ENCODE data around the gene S100A12. TPM values are rescaled to one million over a fixed set of nuclear protein-coding genes. Genes with fewer than 3 reads are reported as not detected.

The S100A12 gene
- total and polyA plus RNA-seq, 9 of the 15 experiments (the other 6 are each of a cell fraction or from before 2014, with no cell fraction given) = not detected

DNA sequence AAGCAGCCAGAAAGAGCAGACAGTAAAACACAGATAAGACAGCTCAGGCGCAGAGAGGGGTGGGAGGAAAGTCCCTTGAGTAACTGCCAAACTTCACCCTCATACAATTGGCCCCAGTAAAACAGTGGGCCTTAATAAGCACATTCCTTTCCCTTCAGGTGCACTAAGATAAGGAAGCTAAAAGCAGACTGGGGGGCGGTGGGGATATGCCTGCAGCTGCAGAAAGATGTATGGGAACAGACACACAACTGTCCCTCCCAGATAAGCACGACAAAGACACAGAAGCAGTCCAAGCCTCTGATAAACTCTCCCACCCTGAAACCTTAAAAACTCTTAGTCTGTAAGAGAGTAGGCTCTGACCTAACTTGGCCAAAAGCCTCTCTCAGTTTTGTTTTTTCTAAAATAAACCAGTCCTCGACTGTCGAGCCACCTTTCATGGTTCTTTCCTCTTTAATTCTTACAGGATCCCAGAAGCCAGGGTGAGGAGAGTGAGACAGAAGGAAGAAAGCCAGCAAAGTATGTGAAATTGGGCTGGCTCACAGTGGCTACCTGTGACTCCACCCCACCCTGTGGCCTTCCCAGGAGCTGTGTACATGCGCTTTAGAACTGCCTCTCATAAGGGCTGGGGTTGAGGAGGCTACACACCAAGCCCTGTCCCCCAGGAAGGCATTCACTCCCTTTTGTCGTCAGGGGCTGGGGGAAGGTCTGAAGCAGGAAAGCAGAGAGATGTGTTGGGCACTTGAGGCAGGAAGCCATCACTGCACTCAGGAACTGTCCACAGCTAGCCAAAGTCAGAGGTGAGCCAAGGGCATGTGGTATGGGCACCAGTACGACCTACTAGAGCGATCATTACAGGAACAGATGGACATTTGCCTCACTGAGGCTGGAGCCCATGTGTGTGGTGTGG is 31.4 kb downstream of the S100A12 start (continued):
- TF ChIP-seq, protein P1, sequence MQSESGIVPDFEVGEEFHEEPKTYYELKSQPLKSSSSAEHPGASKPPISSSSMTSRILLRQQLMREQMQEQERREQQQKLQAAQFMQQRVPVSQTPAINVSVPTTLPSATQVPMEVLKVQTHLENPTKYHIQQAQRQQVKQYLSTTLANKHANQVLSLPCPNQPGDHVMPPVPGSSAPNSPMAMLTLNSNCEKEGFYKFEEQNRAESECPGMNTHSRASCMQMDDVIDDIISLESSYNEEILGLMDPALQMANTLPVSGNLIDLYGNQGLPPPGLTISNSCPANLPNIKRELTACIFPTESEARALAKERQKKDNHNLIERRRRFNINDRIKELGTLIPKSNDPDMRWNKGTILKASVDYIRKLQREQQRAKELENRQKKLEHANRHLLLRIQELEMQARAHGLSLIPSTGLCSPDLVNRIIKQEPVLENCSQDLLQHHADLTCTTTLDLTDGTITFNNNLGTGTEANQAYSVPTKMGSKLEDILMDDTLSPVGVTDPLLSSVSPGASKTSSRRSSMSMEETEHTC (IDR thresholded peaks at IDR 0.05) = peak; percentile 66; the same call in 1 of the 2 replicates
- TF ChIP-seq KLF16 (IDR thresholded peaks at IDR 0.05) (peak; percentile 100), RCOR1 (IDR thresholded peaks at IDR 0.05; ENCODE audit: borderline replicate concordance in 1 of 2, low read depth in 2 of 2, low read length in 2 of 2) (peak; percentile 97 to 99), ARNT (IDR thresholded peaks at IDR 0.05) (peak; percentile 99), KHSRP (IDR thresholded peaks at IDR 0.05) (peak; percentile 96), ERF (CRISPR knock-in tag; IDR thresholded peaks at IDR 0.05) (0 out of 2 replicates have a peak, but pooled peaks have one; percentile 18), RAD51 (IDR thresholded peaks at IDR 0.05; ENCODE audit: borderline replicate concordance, low read depth) (peak; percentile 58; the same call in 1 of the 2 replicates), HDAC2 (IDR thresholded peaks at IDR 0.05) (peak; percentile 99), DIDO1 (tag; IDR thresholded peaks at IDR 0.05; ENCODE audit: low read depth) (no peak)
- TF ChIP-seq, protein P2, sequence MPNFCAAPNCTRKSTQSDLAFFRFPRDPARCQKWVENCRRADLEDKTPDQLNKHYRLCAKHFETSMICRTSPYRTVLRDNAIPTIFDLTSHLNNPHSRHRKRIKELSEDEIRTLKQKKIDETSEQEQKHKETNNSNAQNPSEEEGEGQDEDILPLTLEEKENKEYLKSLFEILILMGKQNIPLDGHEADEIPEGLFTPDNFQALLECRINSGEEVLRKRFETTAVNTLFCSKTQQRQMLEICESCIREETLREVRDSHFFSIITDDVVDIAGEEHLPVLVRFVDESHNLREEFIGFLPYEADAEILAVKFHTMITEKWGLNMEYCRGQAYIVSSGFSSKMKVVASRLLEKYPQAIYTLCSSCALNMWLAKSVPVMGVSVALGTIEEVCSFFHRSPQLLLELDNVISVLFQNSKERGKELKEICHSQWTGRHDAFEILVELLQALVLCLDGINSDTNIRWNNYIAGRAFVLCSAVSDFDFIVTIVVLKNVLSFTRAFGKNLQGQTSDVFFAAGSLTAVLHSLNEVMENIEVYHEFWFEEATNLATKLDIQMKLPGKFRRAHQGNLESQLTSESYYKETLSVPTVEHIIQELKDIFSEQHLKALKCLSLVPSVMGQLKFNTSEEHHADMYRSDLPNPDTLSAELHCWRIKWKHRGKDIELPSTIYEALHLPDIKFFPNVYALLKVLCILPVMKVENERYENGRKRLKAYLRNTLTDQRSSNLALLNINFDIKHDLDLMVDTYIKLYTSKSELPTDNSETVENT (CRISPR knock-in tag; IDR thresholded peaks at IDR 0.05) = no peak
- TF ChIP-seq, protein P3, sequence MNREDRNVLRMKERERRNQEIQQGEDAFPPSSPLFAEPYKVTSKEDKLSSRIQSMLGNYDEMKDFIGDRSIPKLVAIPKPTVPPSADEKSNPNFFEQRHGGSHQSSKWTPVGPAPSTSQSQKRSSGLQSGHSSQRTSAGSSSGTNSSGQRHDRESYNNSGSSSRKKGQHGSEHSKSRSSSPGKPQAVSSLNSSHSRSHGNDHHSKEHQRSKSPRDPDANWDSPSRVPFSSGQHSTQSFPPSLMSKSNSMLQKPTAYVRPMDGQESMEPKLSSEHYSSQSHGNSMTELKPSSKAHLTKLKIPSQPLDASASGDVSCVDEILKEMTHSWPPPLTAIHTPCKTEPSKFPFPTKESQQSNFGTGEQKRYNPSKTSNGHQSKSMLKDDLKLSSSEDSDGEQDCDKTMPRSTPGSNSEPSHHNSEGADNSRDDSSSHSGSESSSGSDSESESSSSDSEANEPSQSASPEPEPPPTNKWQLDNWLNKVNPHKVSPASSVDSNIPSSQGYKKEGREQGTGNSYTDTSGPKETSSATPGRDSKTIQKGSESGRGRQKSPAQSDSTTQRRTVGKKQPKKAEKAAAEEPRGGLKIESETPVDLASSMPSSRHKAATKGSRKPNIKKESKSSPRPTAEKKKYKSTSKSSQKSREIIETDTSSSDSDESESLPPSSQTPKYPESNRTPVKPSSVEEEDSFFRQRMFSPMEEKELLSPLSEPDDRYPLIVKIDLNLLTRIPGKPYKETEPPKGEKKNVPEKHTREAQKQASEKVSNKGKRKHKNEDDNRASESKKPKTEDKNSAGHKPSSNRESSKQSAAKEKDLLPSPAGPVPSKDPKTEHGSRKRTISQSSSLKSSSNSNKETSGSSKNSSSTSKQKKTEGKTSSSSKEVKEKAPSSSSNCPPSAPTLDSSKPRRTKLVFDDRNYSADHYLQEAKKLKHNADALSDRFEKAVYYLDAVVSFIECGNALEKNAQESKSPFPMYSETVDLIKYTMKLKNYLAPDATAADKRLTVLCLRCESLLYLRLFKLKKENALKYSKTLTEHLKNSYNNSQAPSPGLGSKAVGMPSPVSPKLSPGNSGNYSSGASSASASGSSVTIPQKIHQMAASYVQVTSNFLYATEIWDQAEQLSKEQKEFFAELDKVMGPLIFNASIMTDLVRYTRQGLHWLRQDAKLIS (CRISPR knock-in tag; IDR thresholded peaks at IDR 0.05) = no peak
- TF ChIP-seq, protein P4, sequence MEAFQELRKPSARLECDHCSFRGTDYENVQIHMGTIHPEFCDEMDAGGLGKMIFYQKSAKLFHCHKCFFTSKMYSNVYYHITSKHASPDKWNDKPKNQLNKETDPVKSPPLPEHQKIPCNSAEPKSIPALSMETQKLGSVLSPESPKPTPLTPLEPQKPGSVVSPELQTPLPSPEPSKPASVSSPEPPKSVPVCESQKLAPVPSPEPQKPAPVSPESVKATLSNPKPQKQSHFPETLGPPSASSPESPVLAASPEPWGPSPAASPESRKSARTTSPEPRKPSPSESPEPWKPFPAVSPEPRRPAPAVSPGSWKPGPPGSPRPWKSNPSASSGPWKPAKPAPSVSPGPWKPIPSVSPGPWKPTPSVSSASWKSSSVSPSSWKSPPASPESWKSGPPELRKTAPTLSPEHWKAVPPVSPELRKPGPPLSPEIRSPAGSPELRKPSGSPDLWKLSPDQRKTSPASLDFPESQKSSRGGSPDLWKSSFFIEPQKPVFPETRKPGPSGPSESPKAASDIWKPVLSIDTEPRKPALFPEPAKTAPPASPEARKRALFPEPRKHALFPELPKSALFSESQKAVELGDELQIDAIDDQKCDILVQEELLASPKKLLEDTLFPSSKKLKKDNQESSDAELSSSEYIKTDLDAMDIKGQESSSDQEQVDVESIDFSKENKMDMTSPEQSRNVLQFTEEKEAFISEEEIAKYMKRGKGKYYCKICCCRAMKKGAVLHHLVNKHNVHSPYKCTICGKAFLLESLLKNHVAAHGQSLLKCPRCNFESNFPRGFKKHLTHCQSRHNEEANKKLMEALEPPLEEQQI (IDR thresholded peaks at IDR 0.05) = peak; percentile 97
- TF ChIP-seq, protein P5, sequence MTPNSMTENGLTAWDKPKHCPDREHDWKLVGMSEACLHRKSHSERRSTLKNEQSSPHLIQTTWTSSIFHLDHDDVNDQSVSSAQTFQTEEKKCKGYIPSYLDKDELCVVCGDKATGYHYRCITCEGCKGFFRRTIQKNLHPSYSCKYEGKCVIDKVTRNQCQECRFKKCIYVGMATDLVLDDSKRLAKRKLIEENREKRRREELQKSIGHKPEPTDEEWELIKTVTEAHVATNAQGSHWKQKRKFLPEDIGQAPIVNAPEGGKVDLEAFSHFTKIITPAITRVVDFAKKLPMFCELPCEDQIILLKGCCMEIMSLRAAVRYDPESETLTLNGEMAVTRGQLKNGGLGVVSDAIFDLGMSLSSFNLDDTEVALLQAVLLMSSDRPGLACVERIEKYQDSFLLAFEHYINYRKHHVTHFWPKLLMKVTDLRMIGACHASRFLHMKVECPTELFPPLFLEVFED (CRISPR knock-in tag; conservative IDR thresholded peaks at IDR 0.05) = peak; percentile 89; the same call in 1 of the 2 replicates
